Esophagus muscularis mucosa (tissue), 4 donors: ENCODE results near the gene GJA4. TPM values are rescaled to one million over a fixed set of nuclear protein-coding genes. Genes with fewer than 3 reads are reported as not detected.

Experiments
- DNase-seq: peaks from one replicate; pipeline ENCODE4 v3.0.0-alpha.2; 2017; ENCODE audit errors: extremely low spot score
- H3K27ac ChIP-seq, 4 donors: fragments of 200-600 bp; sonication (generic); replicated peaks in 1 of 4; 1 replicate in 3 of 4; 2 replicates in 1 of 4; pipeline ENCODE4 v1.5.1; 2016 to 2019; ENCODE audit warnings: mild to moderate bottlenecking in 1 of 4
- H3K27me3 ChIP-seq, 4 donors: fragments of 200-600 bp; sonication (generic); one replicate each; pipeline versions ENCODE4 v1.5.1 to v1.6.0; 2016 to 2019
- H3K36me3 ChIP-seq, 4 donors: fragments of 200-600 bp; sonication (generic); one replicate each; pipeline ENCODE4 v1.5.1; 2016 to 2019
- H3K4me1 ChIP-seq, 4 donors: fragments of 200-600 bp; sonication (generic); one replicate each; pipeline ENCODE4 v1.5.1; 2016 to 2019
- H3K4me3 ChIP-seq, 4 donors: fragments of 200-600 bp; sonication (generic); 1 replicate in 2 of 4; 2 replicates in 2 of 4; pipeline ENCODE4 v1.5.1; 2016 to 2019; ENCODE audit warnings: mild to moderate bottlenecking in 4 of 4, moderate library complexity in 1 of 4
- H3K9me3 ChIP-seq, 4 donors: fragments of 200-600 bp; sonication (generic); 1 replicate in 3 of 4; 2 replicates in 1 of 4; pipeline ENCODE4 v1.5.1; 2016 to 2019
- CTCF ChIP-seq, 3 experiments: fragments of 200-600 bp in 2 of 3; fragments of 450-650 bp in 1 of 3; sonication (generic) in 2 of 3; IDR thresholded peaks; one replicate each; pipeline ENCODE4 v1.5.1; 2017 to 2019; ENCODE audit warnings: antibody characterized with exemption in 3 of 3, mild to moderate bottlenecking in 2 of 3, moderate library complexity in 1 of 3
- EP300 ChIP-seq: sonication (generic); formaldehyde crosslinking; IDR thresholded peaks from one replicate; pipeline ENCODE4 v1.6.1; 2017; ENCODE audit warnings: antibody characterized with exemption
- POLR2A ChIP-seq: fragments of 450-650 bp; IDR thresholded peaks from one replicate; pipeline ENCODE4 v1.6.1; 2017; ENCODE audit warnings: antibody characterized with exemption, moderate library complexity, mild to moderate bottlenecking, low read depth
- POLR2AphosphoS5 ChIP-seq, 2 donors: sonication (generic); formaldehyde crosslinking; IDR thresholded peaks; one replicate each; pipeline ENCODE4 v1.6.1; 2017; ENCODE audit warnings: antibody characterized with exemption in 2 of 2
- WGBS: methylation state at CpG from one replicate; pipeline ENCODE4 v1.1.5; 2018; 5-methylcytosine and 5-hydroxymethylcytosine counted together
- intact Hi-C: fragments of 100-400 bp; cut with DNase I; formaldehyde crosslinking; loops from one replicate; pipeline ENCODE4 v1.15.1; 2023
- total RNA-seq, 4 donors: library from RNA; depleted of rRNA; stranded (reverse); fragments of >200 nt; gene quantifications; one replicate each; pipeline versions ENCODE4 v1.1.0 to v1.2.1, GENCODE V29; 2016

The GJA4 gene
- total RNA-seq, 4 donors from 2014 or later: 5.8 to 41.0 (median 28.0) TPM

GRCh38 chr1:34824817-34825454, 32.1 kb downstream of the GJA4 start:
- H3K27ac ChIP-seq: no peak overlapping the region
- no peak overlapping the region for H3K4me3 ChIP-seq
- peaks cover 0 to 6% (median 0%) of the 10 kb centered on the region in 4 donors for H3K36me3 ChIP-seq
- H3K27me3 ChIP-seq: no peaks in the 10 kb centered on the region
- intact Hi-C loops: no loop called here
- TF ChIP-seq CTCF (IDR thresholded peaks at IDR 0.05) (no peak), EP300 (no peak), POLR2A (no peak)
- DNase-seq: peak; percentile 42
- H3K9me3 ChIP-seq: peaks cover 0 to 5% (median 0%) of the 10 kb centered on the region in 4 donors
- H3K4me1 ChIP-seq: peaks cover 0 to 14% (median 2%) of the 10 kb centered on the region in 4 donors
- WGBS: 96% methylated on average over 3 of the region's 3 CpGs

DNA sequence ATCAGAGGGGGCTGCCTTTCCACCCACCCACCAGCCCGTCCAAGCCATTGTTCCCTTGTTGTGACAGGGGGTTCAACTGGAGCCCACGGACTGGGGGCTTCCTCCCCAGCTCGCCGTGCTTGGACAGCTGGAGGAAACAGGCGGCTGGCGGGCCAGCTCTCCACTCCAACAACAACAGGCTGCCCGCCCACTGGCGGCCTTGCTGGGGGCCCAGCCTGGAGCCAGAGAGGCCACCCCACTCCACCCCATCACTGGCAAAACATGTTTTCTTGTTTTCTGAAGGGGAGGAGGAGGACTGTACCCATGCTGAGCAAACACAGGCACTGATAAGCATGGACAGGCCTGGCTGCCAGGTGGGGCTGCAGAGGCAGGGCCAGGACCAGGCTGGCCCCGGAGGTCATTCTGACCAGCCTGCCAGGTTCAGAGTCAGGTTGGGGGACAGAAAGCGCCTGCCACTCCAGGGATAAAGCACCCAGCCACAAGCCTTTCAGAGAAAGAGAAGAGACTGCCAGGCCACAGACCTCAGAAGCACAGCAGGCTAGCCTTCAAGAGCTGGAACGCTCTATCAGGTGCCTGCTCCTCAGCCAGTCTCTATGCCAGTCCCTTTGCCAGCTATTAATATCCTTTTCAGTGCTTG, 32.8 kb downstream of the GJA4 start:
- Histone ChIP-seq H3K36me3 (peaks cover 0 to 6% (median 0%) of the 10 kb centered on the region in 4 donors), H3K27me3 (no peaks in the 10 kb centered on the region), H3K27ac (peak overlapping the region in 1 of 4 donors; percentile 9), H3K4me1 (peaks cover 0 to 14% (median 2%) of the 10 kb centered on the region in 4 donors), H3K4me3 (no peak overlapping the region), H3K9me3 (peaks cover 0 to 5% (median 0%) of the 10 kb centered on the region in 4 donors)
- no CpG with 5 or more reads among the region's 11 CpGs for WGBS
- TF ChIP-seq POLR2AphosphoS5 (IDR thresholded peaks at IDR 0.05): no peak
- no peak for TF ChIP-seq POLR2A
- TF ChIP-seq CTCF (IDR thresholded peaks at IDR 0.05): no peak
- no peak for TF ChIP-seq EP300
- intact Hi-C loops: no loop called here
- peak; percentile 85 for DNase-seq

- peak; percentile 84 for DNase-seq
- peaks cover 4 to 14% (median 7%) of the 10 kb centered on the region in 4 donors for H3K4me1 ChIP-seq
- H3K36me3 ChIP-seq: peaks cover 0 to 6% (median 2%) of the 10 kb centered on the region in 4 donors
- H3K9me3 ChIP-seq: peaks cover 0 to 5% (median 0%) of the 10 kb centered on the region in 4 donors
- no peak overlapping the region for H3K27ac ChIP-seq
- WGBS: 85% methylated on average over 5 of the region's 5 CpGs
- H3K27me3 ChIP-seq: no peaks in the 10 kb centered on the region
- no peak overlapping the region for H3K4me3 ChIP-seq
- intact Hi-C loops: no loop called here
- TF ChIP-seq POLR2AphosphoS5 (IDR thresholded peaks at IDR 0.05) (no peak), CTCF (IDR thresholded peaks at IDR 0.05) (no peak), EP300 (no peak), POLR2A (no peak)
Measured at GRCh38 chr1:34827341-34827941, 34.6 kb downstream of the GJA4 start.

GRCh38 chr1:34828611-34829010, 35.8 kb downstream of the GJA4 start:
- TF ChIP-seq POLR2A: no peak
- no peak for TF ChIP-seq CTCF (IDR thresholded peaks at IDR 0.05)
- no peak for TF ChIP-seq POLR2AphosphoS5 (IDR thresholded peaks at IDR 0.05)
- no peak for TF ChIP-seq EP300
- Histone ChIP-seq H3K27me3 (no peaks in the 10 kb centered on the region), H3K9me3 (peaks cover 0 to 4% (median 0%) of the 10 kb centered on the region in 4 donors), H3K27ac (no peak overlapping the region), H3K4me1 (peaks cover 4 to 14% (median 8%) of the 10 kb centered on the region in 4 donors), H3K36me3 (peaks cover 0 to 6% (median 2%) of the 10 kb centered on the region in 4 donors), H3K4me3 (no peak overlapping the region)
- intact Hi-C loops: no loop called here
- peak; percentile 53 for DNase-seq
- 71% methylated on average over 2 of the region's 2 CpGs for WGBS
